HG03159 (cell line): ENCODE measurements around the gene F8A2.
"Not testable (repeated sequence)": the region's sequence is repeated elsewhere in the genome, so short reads cannot be mapped to it uniquely, and the experiment has no call there.

ENCODE experiments used
- ATAC-seq: cut with Tn5 transposase; IDR thresholded peaks from one replicate; pipeline ENCODE4 v1.9.1; 2021; ENCODE audit warnings: mild to moderate bottlenecking, moderate library complexity; ENCODE audit not compliant: unreplicated experiment

F8A2 gene

DNA sequence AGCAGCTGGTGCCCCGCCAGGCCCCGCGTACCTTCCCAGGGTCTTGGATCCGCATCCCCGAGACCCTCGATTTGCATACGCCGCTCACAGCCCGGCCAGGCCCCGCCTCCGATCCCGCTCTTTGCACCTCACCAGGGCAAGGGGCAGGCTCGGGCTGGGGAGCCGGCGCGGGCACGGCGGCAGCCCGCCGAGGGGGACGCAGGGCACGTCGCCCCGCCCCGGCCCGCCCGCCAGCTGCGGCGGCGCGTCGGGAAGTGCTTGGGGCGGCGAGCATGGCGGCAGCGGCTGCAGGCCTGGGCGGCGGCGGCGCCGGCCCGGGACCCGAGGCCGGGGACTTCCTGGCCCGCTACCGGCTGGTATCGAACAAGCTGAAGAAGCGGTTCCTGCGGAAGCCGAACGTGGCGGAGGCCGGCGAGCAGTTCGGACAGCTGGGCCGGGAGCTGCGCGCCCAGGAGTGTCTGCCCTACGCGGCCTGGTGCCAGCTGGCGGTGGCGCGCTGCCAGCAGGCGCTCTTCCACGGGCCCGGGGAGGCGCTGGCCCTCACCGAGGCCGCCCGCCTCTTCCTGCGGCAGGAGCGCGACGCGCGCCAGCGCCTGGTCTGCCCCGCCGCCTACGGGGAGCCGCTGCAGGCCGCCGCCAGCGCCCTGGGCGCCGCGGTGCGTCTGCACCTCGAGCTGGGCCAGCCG, at the start of gene F8A2:
Gene F8A2 (plus strand): TSS at position 253 of the 686 bp plus-strand sequence. CDS start 20 bp downstream, at position 273.
- ATAC-seq = peak; percentile 73

GRCh38 chrX:155333544-155334100, 48.3 kb upstream of the F8A2 start:
- no peak for ATAC-seq

DNA sequence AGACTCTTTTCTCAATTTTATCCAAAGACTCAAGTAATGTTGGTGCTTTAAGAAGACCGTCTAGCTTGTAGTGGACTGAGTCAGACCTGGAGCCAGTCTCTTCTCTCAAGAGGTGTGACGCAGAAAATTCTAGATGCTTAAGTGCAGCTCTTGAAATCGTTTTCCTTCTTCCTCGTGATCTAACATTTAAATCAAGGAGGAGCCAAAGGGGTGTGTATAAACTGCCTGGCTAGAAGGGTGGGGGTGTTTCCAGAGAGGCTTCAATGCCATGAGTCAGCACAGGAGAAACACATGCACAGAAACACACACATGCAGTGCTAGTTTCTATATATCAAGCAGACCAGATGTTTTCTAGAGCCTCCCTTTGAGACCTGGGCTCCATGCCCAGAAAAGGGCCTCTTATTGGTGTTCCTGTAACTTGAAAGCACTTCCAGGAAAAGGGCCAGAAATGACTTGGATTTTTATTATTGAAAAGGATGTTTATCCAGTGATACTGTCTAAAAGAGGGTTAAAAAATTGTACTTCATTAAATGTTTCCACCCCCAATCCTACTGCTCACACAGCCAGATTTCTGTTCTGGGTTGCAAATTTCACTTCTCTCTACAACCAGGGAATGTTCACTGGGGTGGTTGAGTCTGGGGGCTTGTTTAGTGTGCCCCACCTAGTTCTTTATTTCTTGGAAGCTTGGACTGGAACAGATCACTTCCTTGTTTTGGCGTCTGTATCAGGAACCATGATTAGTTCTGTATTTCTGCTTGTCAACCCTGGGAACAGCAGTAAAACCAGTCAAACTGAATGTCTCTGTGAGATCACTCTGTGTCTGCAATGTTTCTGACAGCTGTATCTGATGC, 47.2 kb upstream of the F8A2 start, which contains the start of gene CLIC2:
Gene CLIC2 (minus strand): TSS at position 129 of the 851 bp plus-strand sequence. CDS start 187 bp downstream, outside the sequence.
- ATAC-seq = peak; percentile 56

GRCh38 chrX:155335337-155335712, 46.6 kb upstream of the F8A2 start:
- ATAC-seq = not testable (repeated sequence)

DNA sequence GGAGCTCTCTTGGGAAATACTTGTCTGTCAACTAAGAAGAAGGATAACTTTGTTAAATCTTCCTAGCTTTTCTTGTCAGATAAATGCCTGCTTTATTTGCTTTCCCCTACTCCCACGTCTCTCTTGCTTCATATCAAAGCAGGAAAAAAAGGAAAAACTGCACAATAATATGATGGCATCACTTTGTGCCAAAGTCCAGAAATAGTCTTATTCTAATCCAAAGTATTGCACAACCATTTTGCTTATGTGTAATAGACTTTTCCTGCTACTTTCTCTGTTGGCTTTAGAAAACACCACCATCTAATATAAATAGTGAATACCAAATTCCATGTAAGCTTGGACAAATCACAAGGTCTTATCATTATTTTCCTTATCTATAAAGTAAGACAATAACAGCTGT, 36.2 kb upstream of the F8A2 start:
- ATAC-seq = not testable (repeated sequence)

GRCh38 chrX:155349448-155349847, 32.4 kb upstream of the F8A2 start:
- not testable (repeated sequence) for ATAC-seq

DNA sequence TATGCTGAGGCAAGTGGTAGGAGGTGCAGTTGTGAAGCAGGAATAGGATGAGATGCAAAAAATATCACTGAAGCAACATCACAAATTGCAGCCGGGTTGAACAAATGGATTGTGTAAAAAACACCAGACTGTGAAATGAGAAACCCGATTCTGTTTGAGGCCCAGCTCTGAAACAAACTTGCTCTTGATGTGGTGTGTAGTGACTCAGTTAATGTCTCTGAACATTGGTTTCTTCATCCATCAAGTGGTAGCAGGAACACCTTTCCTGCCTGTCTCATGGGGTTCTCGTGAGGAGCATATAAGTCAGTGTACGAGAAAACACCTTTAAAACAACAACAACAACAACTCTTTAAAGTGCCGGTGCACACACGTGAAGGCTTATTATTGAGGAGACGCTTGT, 18.2 kb upstream of the F8A2 start:
- ATAC-seq = not testable (repeated sequence)

- peak; percentile 57 for ATAC-seq
These were observed 8.0 kb upstream of the F8A2 start for GRCh38 chrX:155373777-155374458.

DNA sequence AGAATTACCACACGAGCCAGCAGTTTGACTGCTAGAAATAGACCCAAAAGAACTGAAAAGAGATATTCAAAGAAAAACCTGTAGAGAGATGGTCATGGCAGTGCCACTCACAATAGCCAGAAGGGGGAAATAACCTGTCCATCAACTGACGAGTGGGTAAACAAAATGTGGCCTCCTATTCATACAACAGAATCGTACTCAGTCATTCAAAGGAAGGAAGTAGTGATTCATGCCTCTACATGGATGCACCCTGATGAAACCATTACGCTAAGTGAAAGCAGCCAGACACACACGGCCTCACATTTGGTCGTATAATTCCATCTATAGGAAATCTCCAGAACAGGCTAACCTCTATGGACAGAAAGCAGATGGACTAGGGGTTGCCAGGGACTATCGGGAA, 2.1 kb upstream of the F8A2 start:
- ATAC-seq = not testable (repeated sequence)

- peak; percentile 47 for ATAC-seq
These were observed 653 bp downstream of the F8A2 start for GRCh38 chrX:155382529-155382967.

GRCh38 chrX:155389634-155390033, 7.7 kb downstream of the F8A2 start:
- no peak for ATAC-seq

GRCh38 chrX:155394747-155395276, 12.9 kb downstream of the F8A2 start:
- ATAC-seq = not testable (repeated sequence)

DNA sequence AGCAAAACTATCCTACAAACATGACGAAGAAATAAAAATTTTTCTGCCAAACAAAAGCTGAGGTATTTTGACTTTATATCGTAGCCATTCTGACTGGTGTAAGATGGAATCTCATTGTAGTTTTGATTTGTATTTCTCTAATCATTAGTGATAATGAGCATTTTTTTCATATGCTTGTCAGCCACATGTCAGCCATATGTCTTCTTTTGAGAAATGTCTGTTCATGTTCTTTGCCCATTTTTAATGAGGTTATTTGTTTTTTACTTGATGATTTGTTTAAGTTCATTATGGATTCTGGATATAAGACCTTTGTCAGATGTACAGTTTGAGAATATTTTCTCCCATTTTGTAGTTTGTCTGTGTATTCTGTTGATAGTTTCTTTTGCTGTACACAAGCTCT, 24.5 kb downstream of the F8A2 start:
- no peak for ATAC-seq

DNA sequence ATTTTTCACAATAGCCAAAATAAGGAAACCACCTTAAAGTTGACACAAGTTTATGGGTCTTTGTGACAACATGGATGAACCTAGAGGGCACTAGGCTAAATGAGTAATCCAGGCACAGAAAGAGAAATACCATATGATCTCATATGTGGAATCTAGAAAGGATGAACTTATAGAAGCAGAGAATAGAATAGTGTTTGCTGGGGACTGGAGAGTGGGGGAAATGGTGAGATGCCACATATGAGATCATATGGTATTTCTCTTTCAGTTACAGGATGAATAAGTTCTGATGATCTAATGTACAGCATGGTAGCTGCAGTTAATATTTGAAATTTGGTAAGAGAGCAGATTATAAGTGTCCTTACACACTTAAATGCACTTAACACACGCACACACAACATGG, 35.9 kb downstream of the F8A2 start:
- no peak for ATAC-seq
